Right lobe of liver (tissue), 6 donors: Measurements from ENCODE around the gene CCN2. TPM values are rescaled to one million over a fixed set of nuclear protein-coding genes. Genes with fewer than 3 reads are reported as not detected.
A peak's percentile ranks its signal among the peaks of the same experiment; 100 is the strongest.

Experiments
- ATAC-seq, 4 donors: fragments of 200-7000 bp; cut with Tn5 transposase; one replicate each; pipeline ENCODE4 v1.9.1; 2020; ENCODE audit warnings: mild to moderate bottlenecking in 4 of 4, moderate library complexity in 4 of 4
- DNase-seq, 3 donors: peaks; one replicate each; pipeline ENCODE4 v3.0.0-alpha.2; 2020
- H3K27ac ChIP-seq, 3 donors: fragments of 200-600 bp; one replicate each; pipeline ENCODE4 v1.8.0; 2022
- H3K27me3 ChIP-seq, 2 donors: fragments of 200-600 bp; one replicate each; pipeline ENCODE4 v1.8.0; 2022
- H3K36me3 ChIP-seq, 4 donors: fragments of 200-600 bp; sonication (generic) in 1 of 4; one replicate each; pipeline versions ENCODE4 v1.5.1 to v1.8.0; 2017 to 2022; ENCODE audit warnings: control low read depth in 1 of 4
- H3K4me1 ChIP-seq, 4 donors: fragments of 200-600 bp; sonication (generic) in 1 of 4; one replicate each; pipeline versions ENCODE4 v1.5.1 to v1.8.0; 2017 to 2022; ENCODE audit warnings: control low read depth in 1 of 4
- H3K4me3 ChIP-seq, 3 donors: fragments of 200-600 bp; one replicate each; pipeline ENCODE4 v1.8.0; 2022
- H3K9me3 ChIP-seq, 4 donors: fragments of 200-600 bp; sonication (generic) in 1 of 4; one replicate each; pipeline versions ENCODE4 v1.5.1 to v1.8.0; 2017 to 2022; ENCODE audit warnings: control low read depth in 1 of 4
- POLR2A ChIP-seq: fragments of 450-650 bp; IDR thresholded peaks from one replicate; pipeline ENCODE4 v1.6.1; 2017; ENCODE audit warnings: antibody characterized with exemption, mild to moderate bottlenecking
- WGBS: methylation state at CpG from one replicate; pipeline ENCODE4 v1.1.6; 2018; ENCODE audit warnings: low coverage, low lambda C conversion rate; ENCODE audit not compliant: insufficient coverage; ENCODE audit errors: missing lambda C conversion rate; 5-methylcytosine and 5-hydroxymethylcytosine counted together
- intact Hi-C, 2 donors: fragments of 100-400 bp; cut with DNase I; formaldehyde crosslinking; loops; one replicate each; pipeline versions ENCODE4 v1.11.2 to v1.14.1; 2022
- total RNA-seq, 6 experiments: library from RNA; depleted of rRNA in 2 of 6; stranded (reverse); fragments of >200 nt in 2 of 6; fragmentation: NEBNext Ultra II Directional in 3 of 6; extraction: Animal tissue kit (Norgen Biotek cat#: 25700) in 3 of 6; gene quantifications; one replicate each; pipeline versions ENCODE4 v1.1.0 to v1.2.4, GENCODE V29; 2016 to 2023
- TF ChIP-seq, protein P1 (sequence below), 4 donors: fragments of 200-600 bp in 3 of 4; fragments of 450-650 bp in 1 of 4; IDR thresholded peaks; one replicate each; pipeline versions ENCODE4 v1.5.1 to v1.8.0; 2016 to 2022; ENCODE audit warnings: antibody characterized with exemption in 4 of 4, mild to moderate bottlenecking in 2 of 4
- donor health status: DM: no; HTN: yes; CAD: no.
- donor health status: DM: no; HTN: no; CAD: no.
- donor health status: DM: no; HTN: no; CAD: no.
- donor health status: DM: no; HTN: yes; CAD: no.
- donor health status: DM: no; HTN: yes; CAD: no.

The CCN2 gene
- total RNA-seq, 6 experiments from 2014 or later = 3.4 to 82.9 (median 54.3) TPM

DNA sequence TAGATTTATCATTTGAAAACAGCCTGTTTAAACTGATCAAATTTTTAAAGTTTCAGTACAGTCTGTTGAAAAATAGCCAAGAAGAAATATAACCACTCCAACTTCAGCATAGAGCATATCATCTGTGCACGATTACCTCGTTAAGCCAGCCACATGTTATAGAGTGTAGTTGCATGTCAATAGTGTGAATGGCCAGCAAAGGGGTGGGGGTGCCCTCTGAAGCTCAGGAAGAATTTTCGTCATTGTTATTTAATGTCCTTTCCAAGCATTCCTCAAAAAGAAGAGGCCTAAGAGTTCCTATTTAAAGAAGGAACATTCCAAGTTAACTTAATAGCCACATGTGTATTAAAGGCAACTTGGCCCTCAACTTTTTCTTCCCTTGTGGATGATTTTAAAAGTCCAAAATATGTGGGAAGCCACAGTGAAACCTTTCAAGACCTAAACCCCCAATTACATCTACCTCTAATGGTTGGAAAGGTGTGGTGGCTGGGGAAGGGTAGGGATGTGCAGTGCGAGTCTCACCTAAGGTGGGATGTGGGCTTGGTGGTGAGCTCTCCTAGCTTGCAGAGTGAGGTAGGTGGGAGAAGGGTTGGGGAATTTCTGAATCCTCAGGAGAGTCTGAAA, 1.8 kb upstream of the CCN2 start:
- H3K4me3 ChIP-seq = no peak overlapping the region
- peaks cover 0 to 7% (median 5%) of the 10 kb centered on the region in 4 donors for H3K36me3 ChIP-seq
- intact Hi-C loops = no loop called here
- ATAC-seq (no peak), DNase-seq (no peak)
- peaks cover 0 to 12% (median under 1%) of the 10 kb centered on the region in 4 donors for H3K4me1 ChIP-seq
- H3K27ac ChIP-seq = no peak overlapping the region
- TF ChIP-seq POLR2A = no peak
- TF ChIP-seq, protein P1, sequence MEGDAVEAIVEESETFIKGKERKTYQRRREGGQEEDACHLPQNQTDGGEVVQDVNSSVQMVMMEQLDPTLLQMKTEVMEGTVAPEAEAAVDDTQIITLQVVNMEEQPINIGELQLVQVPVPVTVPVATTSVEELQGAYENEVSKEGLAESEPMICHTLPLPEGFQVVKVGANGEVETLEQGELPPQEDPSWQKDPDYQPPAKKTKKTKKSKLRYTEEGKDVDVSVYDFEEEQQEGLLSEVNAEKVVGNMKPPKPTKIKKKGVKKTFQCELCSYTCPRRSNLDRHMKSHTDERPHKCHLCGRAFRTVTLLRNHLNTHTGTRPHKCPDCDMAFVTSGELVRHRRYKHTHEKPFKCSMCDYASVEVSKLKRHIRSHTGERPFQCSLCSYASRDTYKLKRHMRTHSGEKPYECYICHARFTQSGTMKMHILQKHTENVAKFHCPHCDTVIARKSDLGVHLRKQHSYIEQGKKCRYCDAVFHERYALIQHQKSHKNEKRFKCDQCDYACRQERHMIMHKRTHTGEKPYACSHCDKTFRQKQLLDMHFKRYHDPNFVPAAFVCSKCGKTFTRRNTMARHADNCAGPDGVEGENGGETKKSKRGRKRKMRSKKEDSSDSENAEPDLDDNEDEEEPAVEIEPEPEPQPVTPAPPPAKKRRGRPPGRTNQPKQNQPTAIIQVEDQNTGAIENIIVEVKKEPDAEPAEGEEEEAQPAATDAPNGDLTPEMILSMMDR (IDR thresholded peaks at IDR 0.05) = no peak
- 98% methylated on average over 4 of the region's 4 CpGs for WGBS
- no peaks in the 10 kb centered on the region for H3K9me3 ChIP-seq
- H3K27me3 ChIP-seq = no peaks in the 10 kb centered on the region

DNA sequence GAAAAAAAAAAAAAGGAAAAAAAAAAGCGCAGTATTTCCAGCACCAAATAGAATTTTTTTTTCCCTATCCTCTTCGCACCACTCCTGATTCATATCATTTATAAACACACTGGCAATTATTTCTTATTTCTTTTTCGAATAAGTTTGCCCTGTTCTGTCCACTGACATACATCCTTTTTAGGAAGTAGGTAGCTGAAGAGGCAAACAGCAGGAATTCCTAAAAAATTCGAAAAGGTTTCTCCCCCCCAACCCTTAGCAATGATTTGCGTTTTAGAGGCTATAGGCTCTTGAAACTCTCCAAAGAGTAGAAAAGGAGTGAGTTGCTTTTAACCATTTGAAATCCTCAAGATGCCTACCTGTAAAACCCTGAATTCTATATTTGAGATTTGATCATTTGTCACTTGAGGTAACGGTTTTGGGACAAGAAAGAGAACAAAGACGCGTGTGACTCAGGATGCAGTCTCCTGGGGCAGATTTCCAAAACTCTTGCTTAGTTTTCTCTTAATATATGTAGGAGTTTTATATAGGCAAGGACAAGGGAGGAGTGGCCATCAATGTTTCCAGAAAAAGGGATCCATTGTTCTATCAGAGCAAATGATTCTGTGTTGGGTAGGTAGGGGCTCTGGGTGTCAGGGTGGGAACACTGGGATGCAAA, 531 bp upstream of the CCN2 start:
- TF ChIP-seq, protein P1 (IDR thresholded peaks at IDR 0.05) = no peak
- TF ChIP-seq POLR2A = no peak
- intact Hi-C loops = no loop called here
- Histone ChIP-seq H3K27me3 (no peaks in the 10 kb centered on the region), H3K36me3 (peaks cover 0 to 7% (median 5%) of the 10 kb centered on the region in 4 donors), H3K9me3 (no peaks in the 10 kb centered on the region), H3K27ac (peak overlapping the region in 1 of 3 donors; percentile 83), H3K4me3 (peak overlapping the region in 2 of 3 donors; percentile 64 to 66), H3K4me1 (peaks cover 0 to 12% (median 0%) of the 10 kb centered on the region in 4 donors)
- ATAC-seq = no peak
- DNase-seq = no peak
- 23% methylated on average over 8 of the region's 8 CpGs for WGBS

GRCh38 chr6:131949909-131950766, 1.0 kb downstream of the CCN2 start:
- Histone ChIP-seq H3K4me1 (peaks cover 0 to 12% (median 0%) of the 10 kb centered on the region in 4 donors), H3K36me3 (peaks cover 0 to 7% (median 5%) of the 10 kb centered on the region in 4 donors), H3K27ac (peak overlapping the region; percentile 75 to 83 (median 81)), H3K9me3 (no peaks in the 10 kb centered on the region), H3K27me3 (no peaks in the 10 kb centered on the region), H3K4me3 (peak overlapping the region; percentile 61 to 66 (median 64))
- intact Hi-C loops = no loop called here
- DNase-seq (peak; percentile 80 to 95 (median 91)), ATAC-seq (peak; percentile 74 to 83 (median 82))
- 2% methylated on average over 15 of the region's 42 CpGs for WGBS
- TF ChIP-seq POLR2A = no peak
- TF ChIP-seq, protein P1 (IDR thresholded peaks at IDR 0.05) = peak; percentile 42 to 52 (median 46)

DNA sequence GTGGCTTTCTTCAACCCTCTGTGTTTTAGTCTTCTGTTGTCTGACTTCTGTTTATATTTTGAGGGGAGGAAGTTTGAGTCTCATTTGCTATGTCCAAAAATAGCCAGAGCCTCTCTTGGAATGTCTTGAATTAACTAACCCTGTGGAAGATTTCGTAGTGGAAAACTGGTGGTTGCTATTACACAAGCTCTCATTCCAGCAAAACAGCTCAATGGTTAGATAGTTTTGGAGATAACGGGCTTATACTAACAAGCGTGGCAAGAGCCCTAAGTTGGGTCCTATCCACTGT, 1.6 kb downstream of the CCN2 start:
- Histone ChIP-seq H3K9me3 (no peaks in the 10 kb centered on the region), H3K27ac (peak overlapping the region; percentile 75 to 83 (median 81)), H3K27me3 (no peaks in the 10 kb centered on the region), H3K4me3 (peak overlapping the region; percentile 61 to 66 (median 64)), H3K4me1 (peaks cover 0 to 12% (median 0%) of the 10 kb centered on the region in 4 donors), H3K36me3 (peaks cover 0 to 7% (median 5%) of the 10 kb centered on the region in 4 donors)
- intact Hi-C loops = no loop called here
- ATAC-seq (no peak), DNase-seq (no peak)
- TF ChIP-seq POLR2A = no peak
- TF ChIP-seq, protein P1 (IDR thresholded peaks at IDR 0.05) = no peak
- 9% methylated on average over 3 of the region's 3 CpGs for WGBS
